ENCODE measurements around the gene NRXN2. TPM values are rescaled to one million over a fixed set of nuclear protein-coding genes. Genes with fewer than 3 reads are reported as not detected.

The NRXN2 gene
- total RNA-seq, 2 donors from 2014 or later, result 0.85 to 1.4 TPM

DNA sequence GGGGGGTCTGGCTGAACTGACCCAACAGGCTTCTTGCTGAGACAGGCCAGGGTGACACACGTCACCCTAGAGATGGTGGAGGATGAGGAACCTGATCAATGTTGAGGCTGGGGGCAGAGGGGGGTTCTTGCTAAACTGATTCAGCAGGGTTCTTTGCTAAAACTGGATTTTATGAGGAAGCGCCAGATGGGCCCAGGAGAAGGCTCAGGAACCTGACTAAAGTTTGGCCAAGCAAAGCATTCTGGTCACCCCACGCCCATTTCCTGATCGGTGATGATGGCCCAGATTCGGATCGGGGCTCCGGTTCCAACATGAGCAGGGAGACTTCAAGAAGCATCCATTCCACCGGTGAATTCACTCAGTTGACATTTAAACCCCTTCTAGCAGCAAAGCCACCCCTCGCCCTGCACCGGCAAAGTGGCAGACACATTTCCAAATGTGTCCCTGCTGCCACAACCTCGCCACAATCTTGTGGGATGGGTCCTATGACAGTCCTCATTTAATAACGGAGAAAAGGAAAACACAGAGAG, 166.2 kb downstream of the NRXN2 start:
- no peaks in the 10 kb centered on the region for H3K27me3 ChIP-seq
- TF ChIP-seq CTCF (IDR thresholded peaks at IDR 0.05), result no peak
- H3K4me3 ChIP-seq, result no peak overlapping the region
- peaks cover 0 to 25% of the 10 kb centered on the region in 2 donors for H3K4me1 ChIP-seq
- H3K9me3 ChIP-seq, result no peaks in the 10 kb centered on the region
- H3K27ac ChIP-seq, result no peak overlapping the region
- DNase-seq (ENCODE audit: low spot score), result no peak
- no peaks in the 10 kb centered on the region for H3K36me3 ChIP-seq

Other genes starting within 250 kb of the NRXN2 start
- gene SLC22A11, start 167.3 kb downstream of the NRXN2 start, total RNA-seq, result not detected
- not detected for gene SLC22A12, start 132.0 kb downstream of the NRXN2 start, total RNA-seq
- 10 to 100 TPM; 28.1 to 30.4 TPM for gene RASGRP2, start 20.9 kb upstream of the NRXN2 start, total RNA-seq
- 10 to 100 TPM; 17.8 to 84.7 TPM for gene PYGM, start 36.8 kb upstream of the NRXN2 start, total RNA-seq
- gene SF1, start 55.3 kb upstream of the NRXN2 start, total RNA-seq, result 100 to 1,000 TPM; 196 to 213 TPM
- gene MAP4K2, start 80.0 kb upstream of the NRXN2 start, total RNA-seq, result 10 to 100 TPM; 19.4 to 20.4 TPM
- 1 to 10 TPM; 7.2 to 9.8 TPM for gene MEN1, start 87.4 kb upstream of the NRXN2 start, total RNA-seq
- gene CDC42BPG, start 121.5 kb upstream of the NRXN2 start, total RNA-seq, result 1 to 10 TPM in 1 of 2 donors, under 1 TPM in 1; 0.33 to 1.0 TPM
- 10 to 100 TPM; 29.5 to 34.1 TPM for gene EHD1, start 155.4 kb upstream of the NRXN2 start, total RNA-seq
- 10 to 100 TPM; 16.0 to 24.1 TPM for gene ATG2A, start 194.0 kb upstream of the NRXN2 start, total RNA-seq
- gene PPP2R5B, start 201.5 kb upstream of the NRXN2 start, total RNA-seq, result 10 to 100 TPM; 21.5 to 23.0 TPM
- not detected for gene GPHA2, start 212.7 kb upstream of the NRXN2 start, total RNA-seq
- not detected for gene MAJIN, start 248.9 kb upstream of the NRXN2 start, total RNA-seq

Measured in right atrium auricular region (tissue), 2 donors.